NT2/D1 (cell line): Measurements from ENCODE around the gene FGF19.

ENCODE experiments used
- DNase-seq: peaks from one replicate; pipeline ENCODE4 v3.0.0-alpha.2; 2011; ENCODE audit warnings: low read depth, low spot score
- H3K27me3 ChIP-seq: 2 replicates; pipeline ENCODE4 v1.6.0; 2011; ENCODE audit warnings: mild to moderate bottlenecking; ENCODE audit not compliant: insufficient read length, insufficient read depth
- H3K36me3 ChIP-seq: 2 replicates; pipeline ENCODE4 v1.6.1; 2011; ENCODE audit warnings: mild to moderate bottlenecking, low read length, mixed read lengths; ENCODE audit not compliant: insufficient read depth, insufficient read length
- H3K4me1 ChIP-seq: 2 replicates; pipeline ENCODE4 v1.5.1; 2011; ENCODE audit not compliant: insufficient read depth, insufficient read length
- H3K4me3 ChIP-seq: 2 replicates; pipeline ENCODE4 v1.5.1; 2011; ENCODE audit warnings: low read depth; ENCODE audit not compliant: insufficient read length
- H3K9ac ChIP-seq: 2 replicates; pipeline ENCODE4 v1.6.0; 2011; ENCODE audit warnings: low read depth; ENCODE audit not compliant: insufficient read length
- H3K9me3 ChIP-seq: 2 replicates; pipeline ENCODE4 v1.5.1; 2011; ENCODE audit warnings: mild to moderate bottlenecking, low read length; ENCODE audit not compliant: insufficient read depth
- SUZ12 ChIP-seq: IDR thresholded peaks from 2 replicates; pipeline ENCODE4 v1.6.1; 2011; ENCODE audit not compliant: insufficient read length, insufficient read depth; ENCODE audit errors: extremely low read depth
- YY1 ChIP-seq: IDR thresholded peaks from 2 replicates; pipeline ENCODE4 v1.6.1; 2011; ENCODE audit not compliant: insufficient read length, insufficient read depth
- ZNF274 ChIP-seq: IDR thresholded peaks from 2 replicates; pipeline ENCODE4 v1.6.1; 2011; ENCODE audit warnings: mild to moderate bottlenecking, low read depth, low read length

The FGF19 gene

DNA sequence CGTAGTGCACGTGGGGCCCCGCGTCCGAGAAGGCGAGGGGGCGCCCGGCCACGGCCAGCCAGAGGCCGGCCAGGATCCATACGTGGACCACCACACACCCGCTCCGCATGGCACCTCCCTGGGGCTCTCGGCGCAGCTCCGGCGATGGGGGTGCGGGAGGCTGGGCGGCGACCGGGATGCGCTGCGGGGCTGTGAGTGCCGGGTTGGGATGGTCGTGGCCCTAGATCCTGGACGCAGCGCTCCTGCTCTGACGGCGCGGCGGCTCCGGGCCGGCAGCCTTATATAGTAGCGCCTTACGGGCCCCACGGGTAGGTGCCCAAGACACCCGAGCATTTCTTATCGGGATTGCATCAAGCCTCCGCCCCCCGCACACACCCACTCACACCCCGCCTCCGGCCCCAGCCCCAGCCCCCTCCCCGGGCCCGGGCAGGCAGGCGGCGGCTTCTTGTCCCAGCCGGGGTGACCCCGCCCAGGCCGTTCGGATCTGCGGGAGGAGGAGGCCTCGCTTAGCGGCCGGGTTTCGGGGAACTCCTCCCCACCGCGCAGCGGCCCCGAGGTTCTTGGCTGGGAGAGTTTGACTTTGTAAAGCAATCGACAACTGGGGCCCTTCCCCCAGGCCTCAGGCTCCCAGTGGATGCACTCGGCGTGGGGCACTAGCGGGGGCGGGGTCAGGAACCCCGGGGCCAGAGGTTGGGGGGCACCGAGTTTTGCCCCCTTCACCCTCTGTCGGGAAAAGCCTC, at the start of gene FGF19:
FGF19 (minus strand) TSS at position 255 of the 740 bp plus-strand sequence; CDS start at position 109, 146 bp downstream.
- Histone ChIP-seq H3K4me1 (peaks cover 13% of the 10 kb centered on the region), H3K9ac (peak within 1 kb of the TSS; percentile 64), H3K4me3 (peak within 1 kb of the TSS; percentile 39), H3K27me3 (peaks cover 26% of the 10 kb centered on the region), H3K36me3 (peaks cover 6% of the 10 kb centered on the region), H3K9me3 (no peaks in the 10 kb centered on the region)
- TF ChIP-seq SUZ12 (no peak), YY1 (no peak), ZNF274 (no peak)
- peak; percentile 52 for DNase-seq

- H3K4me1 ChIP-seq = peaks cover 13% of the 10 kb centered on the region
- H3K9ac ChIP-seq = no peak overlapping the region
- no peaks in the 10 kb centered on the region for H3K9me3 ChIP-seq
- no peaks in the 10 kb centered on the region for H3K36me3 ChIP-seq
- TF ChIP-seq ZNF274 (no peak), SUZ12 (no peak), YY1 (no peak)
- DNase-seq = no peak
- no peak overlapping the region for H3K4me3 ChIP-seq
- no peaks in the 10 kb centered on the region for H3K27me3 ChIP-seq
Measured at GRCh38 chr11:69752890-69753289, 49.1 kb upstream of the FGF19 start.

DNA sequence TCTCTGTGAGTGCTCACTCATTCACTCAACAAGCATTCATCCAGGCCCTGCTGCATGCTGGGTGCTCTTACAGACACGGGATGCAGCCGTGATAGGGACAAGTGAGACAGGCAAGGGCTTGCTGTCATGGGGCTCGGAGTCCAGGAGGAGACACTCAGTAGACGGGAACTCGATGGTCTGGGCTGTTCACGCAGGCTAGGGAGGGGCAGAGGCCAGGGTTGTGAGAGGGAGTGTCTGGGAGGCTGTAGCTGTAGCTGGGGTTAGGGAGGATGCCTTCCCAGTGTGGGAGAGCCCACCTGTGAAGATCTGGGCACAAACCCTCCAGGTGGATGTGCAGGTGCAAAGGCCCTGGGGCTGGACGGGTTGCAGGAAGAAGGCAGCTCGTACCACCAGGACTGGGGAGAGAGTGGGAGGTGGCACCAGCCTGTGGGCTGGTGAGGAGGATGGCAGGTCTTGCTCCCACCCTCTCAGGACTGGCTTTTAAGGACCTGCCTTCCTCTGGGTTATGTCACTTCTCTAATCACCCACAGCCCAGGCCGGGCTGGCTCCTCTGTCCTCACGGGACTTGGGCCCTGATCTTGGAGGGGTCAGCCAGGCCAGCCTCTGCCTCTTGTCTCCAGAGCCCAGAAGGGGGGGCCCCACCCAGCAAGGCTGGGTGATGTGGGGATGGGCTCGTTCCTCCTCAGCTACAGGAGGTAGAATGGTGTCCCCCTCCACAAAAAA, 47.2 kb upstream of the FGF19 start:
- Histone ChIP-seq H3K4me3 (no peak overlapping the region), H3K27me3 (no peaks in the 10 kb centered on the region), H3K4me1 (peaks cover 21% of the 10 kb centered on the region), H3K36me3 (no peaks in the 10 kb centered on the region), H3K9me3 (no peaks in the 10 kb centered on the region), H3K9ac (no peak overlapping the region)
- DNase-seq = no peak
- TF ChIP-seq YY1 (no peak), SUZ12 (no peak), ZNF274 (no peak)

DNA sequence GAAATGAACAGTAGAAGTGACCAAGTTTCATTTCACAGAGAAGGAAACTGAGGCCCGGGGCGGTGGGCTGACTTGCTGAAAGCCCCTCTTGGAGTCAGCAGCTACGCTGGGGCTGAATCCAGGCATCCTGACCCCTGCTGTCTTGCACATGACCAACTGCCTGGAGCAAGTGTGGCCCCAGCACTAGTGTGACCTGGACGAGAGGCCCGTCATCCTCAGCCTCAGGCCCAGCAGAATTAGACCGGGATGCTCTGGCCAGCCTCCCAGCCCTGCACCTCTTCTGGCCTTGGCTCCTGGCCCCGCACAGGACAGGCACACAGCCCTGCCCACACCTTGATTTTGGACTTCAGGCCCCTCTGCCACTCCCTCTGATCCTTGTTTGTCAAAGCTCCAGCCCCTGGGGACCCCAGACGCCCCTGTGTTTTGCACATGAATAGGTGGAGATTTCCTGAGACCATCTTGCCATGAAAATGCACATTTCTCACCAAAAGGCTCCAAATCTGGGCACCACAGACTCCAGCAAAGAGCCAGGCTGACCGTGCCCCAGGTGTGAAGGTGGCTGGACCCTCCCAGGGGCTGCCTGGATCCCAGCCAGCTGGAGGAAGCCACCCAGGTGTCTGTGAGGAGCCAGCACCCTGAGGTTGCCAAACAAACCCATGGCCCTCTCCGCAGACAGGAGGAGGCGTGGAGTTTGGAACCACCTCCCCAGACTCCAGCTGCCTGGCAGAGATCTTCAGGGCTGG, 46.5 kb upstream of the FGF19 start:
- H3K9ac ChIP-seq = no peak overlapping the region
- no peaks in the 10 kb centered on the region for H3K27me3 ChIP-seq
- H3K4me1 ChIP-seq = peaks cover 22% of the 10 kb centered on the region
- TF ChIP-seq ZNF274 (no peak), YY1 (no peak), SUZ12 (no peak)
- no peaks in the 10 kb centered on the region for H3K36me3 ChIP-seq
- no peak for DNase-seq
- H3K9me3 ChIP-seq = no peaks in the 10 kb centered on the region
- H3K4me3 ChIP-seq = no peak overlapping the region

GRCh38 chr11:69748637-69749036, 44.8 kb upstream of the FGF19 start:
- Histone ChIP-seq H3K36me3 (no peaks in the 10 kb centered on the region), H3K9me3 (no peaks in the 10 kb centered on the region), H3K9ac (no peak overlapping the region), H3K4me3 (no peak overlapping the region), H3K27me3 (no peaks in the 10 kb centered on the region), H3K4me1 (peaks cover 22% of the 10 kb centered on the region)
- DNase-seq = no peak
- TF ChIP-seq YY1 (no peak), SUZ12 (no peak), ZNF274 (no peak)

GRCh38 chr11:69746752-69747742, 43.2 kb upstream of the FGF19 start:
- TF ChIP-seq SUZ12 (no peak), YY1 (no peak), ZNF274 (no peak)
- Histone ChIP-seq H3K4me3 (no peak overlapping the region), H3K9ac (no peak overlapping the region), H3K4me1 (peaks cover 20% of the 10 kb centered on the region), H3K36me3 (no peaks in the 10 kb centered on the region), H3K9me3 (no peaks in the 10 kb centered on the region), H3K27me3 (no peaks in the 10 kb centered on the region)
- DNase-seq = no peak
